ENCODE data around the gene MXD4.

DNA sequence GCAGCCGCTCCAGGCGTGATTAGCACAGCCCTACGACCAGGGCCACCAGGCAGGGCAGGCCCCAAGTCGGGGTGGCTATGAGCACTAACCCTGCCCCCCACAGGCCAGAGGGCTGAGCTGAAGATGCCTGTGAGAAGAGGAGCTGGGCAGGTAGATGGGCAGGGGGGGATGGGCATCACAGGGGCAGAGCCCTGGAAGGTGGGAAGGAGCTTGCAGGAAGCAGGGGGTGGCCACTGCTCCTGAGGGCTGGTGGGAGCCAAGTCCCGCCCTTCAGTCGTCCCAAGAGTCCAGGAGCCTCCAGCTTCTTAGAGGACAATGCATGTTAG is 7.3 kb upstream of the MXD4 start:
- no peak for TF ChIP-seq EZH2 (IDR thresholded peaks at IDR 0.05; ENCODE audit: borderline replicate concordance, low read depth, low read length, poor library complexity, severe bottlenecking)
- TF ChIP-seq, protein P1, sequence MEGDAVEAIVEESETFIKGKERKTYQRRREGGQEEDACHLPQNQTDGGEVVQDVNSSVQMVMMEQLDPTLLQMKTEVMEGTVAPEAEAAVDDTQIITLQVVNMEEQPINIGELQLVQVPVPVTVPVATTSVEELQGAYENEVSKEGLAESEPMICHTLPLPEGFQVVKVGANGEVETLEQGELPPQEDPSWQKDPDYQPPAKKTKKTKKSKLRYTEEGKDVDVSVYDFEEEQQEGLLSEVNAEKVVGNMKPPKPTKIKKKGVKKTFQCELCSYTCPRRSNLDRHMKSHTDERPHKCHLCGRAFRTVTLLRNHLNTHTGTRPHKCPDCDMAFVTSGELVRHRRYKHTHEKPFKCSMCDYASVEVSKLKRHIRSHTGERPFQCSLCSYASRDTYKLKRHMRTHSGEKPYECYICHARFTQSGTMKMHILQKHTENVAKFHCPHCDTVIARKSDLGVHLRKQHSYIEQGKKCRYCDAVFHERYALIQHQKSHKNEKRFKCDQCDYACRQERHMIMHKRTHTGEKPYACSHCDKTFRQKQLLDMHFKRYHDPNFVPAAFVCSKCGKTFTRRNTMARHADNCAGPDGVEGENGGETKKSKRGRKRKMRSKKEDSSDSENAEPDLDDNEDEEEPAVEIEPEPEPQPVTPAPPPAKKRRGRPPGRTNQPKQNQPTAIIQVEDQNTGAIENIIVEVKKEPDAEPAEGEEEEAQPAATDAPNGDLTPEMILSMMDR (conservative IDR thresholded peaks at IDR 0.05; ENCODE audit: low read depth, low read length), result no peak
